ENCODE measurements around the gene HMGN4. TPM values are rescaled to one million over a fixed set of nuclear protein-coding genes. Genes with fewer than 3 reads are reported as not detected.
A peak's percentile ranks its signal among the peaks of the same experiment; 100 is the strongest.

HMGN4 gene
- total and polyA plus RNA-seq, 9 of the 15 experiments (the other 6 are each of a cell fraction or from before 2014, with no cell fraction given) = 35.4 to 134 (median 94.1) TPM

DNA sequence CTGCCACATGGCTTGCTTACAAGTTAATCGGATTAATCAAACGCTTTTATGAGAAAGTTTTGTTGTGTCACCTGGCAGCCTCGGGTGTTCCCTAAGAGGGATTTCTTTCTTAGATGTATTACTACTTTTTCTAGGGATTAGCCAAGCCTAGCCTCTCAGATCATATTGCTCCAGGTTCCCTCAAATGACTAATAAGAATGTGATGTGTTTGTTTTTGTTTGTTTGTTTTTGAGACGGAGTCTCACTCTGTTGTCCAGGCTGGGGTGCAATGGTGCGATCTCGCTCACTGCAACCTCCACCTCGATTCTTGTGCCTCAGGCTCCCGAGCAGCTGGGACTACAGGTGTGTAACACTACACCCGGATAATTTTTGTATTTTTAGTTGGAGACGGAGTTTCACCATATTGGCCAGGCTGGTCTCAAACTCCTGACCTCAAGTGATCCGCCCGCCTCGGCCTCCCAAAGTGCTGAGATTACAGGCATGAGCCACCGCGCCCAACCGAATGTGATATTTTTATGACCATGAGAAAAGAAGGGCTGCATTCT is 977 bp downstream of the HMGN4 start (continued):
- TF ChIP-seq KDM1A (IDR thresholded peaks at IDR 0.05) = peak; percentile 42 to 56; a peak in 3 of 4 replicates
- peak; percentile 14 for TF ChIP-seq TBP (optimal IDR thresholded peaks at IDR 0.05; ENCODE audit: low read depth, low read length)
- TF ChIP-seq ARID1B (IDR thresholded peaks at IDR 0.05) = peak; percentile 13; the same call in 1 of the 2 replicates
- TF ChIP-seq, protein P1, sequence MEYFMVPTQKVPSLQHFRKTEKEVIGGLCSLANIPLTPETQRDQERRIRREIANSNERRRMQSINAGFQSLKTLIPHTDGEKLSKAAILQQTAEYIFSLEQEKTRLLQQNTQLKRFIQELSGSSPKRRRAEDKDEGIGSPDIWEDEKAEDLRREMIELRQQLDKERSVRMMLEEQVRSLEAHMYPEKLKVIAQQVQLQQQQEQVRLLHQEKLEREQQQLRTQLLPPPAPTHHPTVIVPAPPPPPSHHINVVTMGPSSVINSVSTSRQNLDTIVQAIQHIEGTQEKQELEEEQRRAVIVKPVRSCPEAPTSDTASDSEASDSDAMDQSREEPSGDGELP (CRISPR knock-in tag; IDR thresholded peaks at IDR 0.05; ENCODE audit: borderline replicate concordance) = 0 out of 2 replicates have a peak, but pooled peaks have one; percentile 11
- TF ChIP-seq ADNP (tag; IDR thresholded peaks at IDR 0.05) = peak; percentile 73
- TF ChIP-seq, protein P2, sequence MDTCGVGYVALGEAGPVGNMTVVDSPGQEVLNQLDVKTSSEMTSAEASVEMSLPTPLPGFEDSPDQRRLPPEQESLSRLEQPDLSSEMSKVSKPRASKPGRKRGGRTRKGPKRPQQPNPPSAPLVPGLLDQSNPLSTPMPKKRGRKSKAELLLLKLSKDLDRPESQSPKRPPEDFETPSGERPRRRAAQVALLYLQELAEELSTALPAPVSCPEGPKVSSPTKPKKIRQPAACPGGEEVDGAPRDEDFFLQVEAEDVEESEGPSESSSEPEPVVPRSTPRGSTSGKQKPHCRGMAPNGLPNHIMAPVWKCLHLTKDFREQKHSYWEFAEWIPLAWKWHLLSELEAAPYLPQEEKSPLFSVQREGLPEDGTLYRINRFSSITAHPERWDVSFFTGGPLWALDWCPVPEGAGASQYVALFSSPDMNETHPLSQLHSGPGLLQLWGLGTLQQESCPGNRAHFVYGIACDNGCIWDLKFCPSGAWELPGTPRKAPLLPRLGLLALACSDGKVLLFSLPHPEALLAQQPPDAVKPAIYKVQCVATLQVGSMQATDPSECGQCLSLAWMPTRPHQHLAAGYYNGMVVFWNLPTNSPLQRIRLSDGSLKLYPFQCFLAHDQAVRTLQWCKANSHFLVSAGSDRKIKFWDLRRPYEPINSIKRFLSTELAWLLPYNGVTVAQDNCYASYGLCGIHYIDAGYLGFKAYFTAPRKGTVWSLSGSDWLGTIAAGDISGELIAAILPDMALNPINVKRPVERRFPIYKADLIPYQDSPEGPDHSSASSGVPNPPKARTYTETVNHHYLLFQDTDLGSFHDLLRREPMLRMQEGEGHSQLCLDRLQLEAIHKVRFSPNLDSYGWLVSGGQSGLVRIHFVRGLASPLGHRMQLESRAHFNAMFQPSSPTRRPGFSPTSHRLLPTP (IDR thresholded peaks at IDR 0.05; ENCODE audit: borderline replicate concordance, extremely low read depth, insufficient read length) = peak; percentile 30
- TF ChIP-seq PHF20 (IDR thresholded peaks at IDR 0.05; ENCODE audit: partially characterized antibody) = peak; percentile 50

Measured in K562 (cell line).